ENCODE data around the gene ATP2B2.

- TF ChIP-seq CTCF (IDR thresholded peaks at IDR 0.05; ENCODE audit: borderline replicate concordance, extremely low read depth, low read length, poor library complexity, severe bottlenecking): no peak
- no peak for TF ChIP-seq EZH2 (IDR thresholded peaks at IDR 0.05; ENCODE audit: borderline replicate concordance, low read depth, low read length, severe bottlenecking)
These were observed 202.3 kb downstream of the ATP2B2 start for GRCh38 chr3:10303105-10303504.
